Measurements from ENCODE around the gene GLB1L3. TPM values are rescaled to one million over a fixed set of nuclear protein-coding genes. Genes with fewer than 3 reads are reported as not detected.

The GLB1L3 gene
- total RNA-seq, 1 experiment from 2014 or later = not detected

DNA sequence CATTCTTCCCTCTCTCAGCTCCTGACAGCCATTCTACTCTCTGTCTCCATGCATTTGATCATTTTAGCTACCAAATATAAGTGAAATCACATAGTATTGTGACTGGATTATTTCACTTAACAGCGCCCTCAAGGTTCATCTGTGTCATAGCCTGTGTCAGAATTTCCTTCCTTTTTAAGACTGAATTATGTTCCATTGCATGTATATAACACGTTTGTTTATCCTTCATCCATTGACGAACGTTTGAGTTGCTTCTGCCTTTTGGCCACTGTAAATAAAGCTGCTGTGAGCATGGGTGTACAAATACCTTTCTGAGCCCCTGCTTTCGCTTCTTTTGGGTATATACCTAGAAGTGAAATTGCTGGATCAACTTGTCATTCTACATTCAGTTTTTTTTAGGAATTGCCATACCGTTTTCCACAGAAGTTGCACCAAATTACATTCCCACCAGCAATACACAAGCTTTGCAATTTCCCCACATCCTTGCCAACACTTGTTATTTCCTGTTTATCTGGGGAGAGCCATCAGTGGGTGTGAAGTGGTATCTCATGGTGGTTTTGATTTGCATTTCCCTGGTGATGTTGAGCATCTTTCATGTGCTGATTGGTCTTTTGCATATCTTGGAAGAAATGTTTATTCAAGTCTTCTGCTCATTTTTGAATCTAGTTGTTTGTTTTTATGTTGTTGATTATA, 73.1 kb downstream of the GLB1L3 start:
- TF ChIP-seq CTCF (IDR thresholded peaks at IDR 0.05; ENCODE audit: unreplicated experiment) = no peak
- DNase-seq = no peak
- Mint-ChIP-seq H3K9me3 (ENCODE audit: low read depth, unreplicated experiment) (no peaks in the 10 kb centered on the region), H3K4me3 (ENCODE audit: low read depth, unreplicated experiment) (no peak overlapping the region), H3K27me3 (ENCODE audit: unreplicated experiment) (no peaks in the 10 kb centered on the region), H3K27ac (ENCODE audit: unreplicated experiment) (no peak overlapping the region), H3K4me1 (ENCODE audit: low read depth, unreplicated experiment) (no peaks in the 10 kb centered on the region), H3K36me3 (ENCODE audit: insufficient read depth, unreplicated experiment) (no peaks in the 10 kb centered on the region)
- CTCF ChIA-PET = no interaction called here
- BruUV-seq (replicated peaks) = no TSS peak
- intact Hi-C loops (cut with micrococcal nuclease; ENCODE audit: unreplicated experiment) = no loop called here

DNA sequence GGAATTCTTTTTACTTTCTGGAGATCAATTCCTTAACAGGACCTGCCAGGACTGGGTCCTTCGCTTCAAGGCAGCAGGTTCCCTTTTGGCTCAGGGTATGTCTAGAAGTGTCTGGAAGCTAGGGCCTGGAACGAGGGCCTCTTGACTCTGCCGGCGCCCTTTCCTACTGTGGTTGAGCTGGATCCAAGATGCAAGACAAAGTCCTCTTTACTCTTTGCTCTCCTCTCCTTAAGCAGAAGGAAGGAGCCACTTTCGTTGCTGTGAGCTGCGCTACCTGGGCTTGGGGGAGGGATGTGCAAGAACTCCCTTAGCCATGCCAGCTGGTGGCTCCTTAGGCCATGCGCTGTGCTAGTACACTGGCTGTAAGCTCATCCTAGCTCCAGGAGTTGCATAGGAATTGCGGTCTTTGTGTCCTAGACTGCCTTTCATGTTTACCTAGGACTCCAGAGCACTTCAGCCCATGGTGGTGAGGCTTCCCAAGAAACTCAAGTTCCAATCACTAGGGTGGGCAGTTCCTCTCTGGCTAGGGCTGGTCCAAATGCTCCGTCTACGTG, 73.7 kb downstream of the GLB1L3 start:
- no peaks in the 10 kb centered on the region for H3K9me3 Mint-ChIP-seq (ENCODE audit: low read depth, unreplicated experiment)
- BruUV-seq (replicated peaks) = no TSS peak
- H3K36me3 Mint-ChIP-seq (ENCODE audit: insufficient read depth, unreplicated experiment) = no peaks in the 10 kb centered on the region
- DNase-seq = no peak
- TF ChIP-seq CTCF (IDR thresholded peaks at IDR 0.05; ENCODE audit: unreplicated experiment) = no peak
- intact Hi-C loops (cut with micrococcal nuclease; ENCODE audit: unreplicated experiment) = no loop called here
- CTCF ChIA-PET = no interaction called here
- no peak overlapping the region for H3K27ac Mint-ChIP-seq (ENCODE audit: unreplicated experiment)
- H3K27me3 Mint-ChIP-seq (ENCODE audit: unreplicated experiment) = no peaks in the 10 kb centered on the region
- no peak overlapping the region for H3K4me3 Mint-ChIP-seq (ENCODE audit: low read depth, unreplicated experiment)
- H3K4me1 Mint-ChIP-seq (ENCODE audit: low read depth, unreplicated experiment) = no peaks in the 10 kb centered on the region

GRCh38 chr11:134350381-134350780, 74.2 kb downstream of the GLB1L3 start:
- H3K9me3 Mint-ChIP-seq (ENCODE audit: low read depth, unreplicated experiment) = no peaks in the 10 kb centered on the region
- BruUV-seq (replicated peaks) = no TSS peak
- no peak for TF ChIP-seq CTCF (IDR thresholded peaks at IDR 0.05; ENCODE audit: unreplicated experiment)
- H3K4me1 Mint-ChIP-seq (ENCODE audit: low read depth, unreplicated experiment) = no peaks in the 10 kb centered on the region
- no peaks in the 10 kb centered on the region for H3K36me3 Mint-ChIP-seq (ENCODE audit: insufficient read depth, unreplicated experiment)
- CTCF ChIA-PET = no interaction called here
- DNase-seq = no peak
- no peak overlapping the region for H3K27ac Mint-ChIP-seq (ENCODE audit: unreplicated experiment)
- intact Hi-C loops (cut with micrococcal nuclease; ENCODE audit: unreplicated experiment) = no loop called here
- no peaks in the 10 kb centered on the region for H3K27me3 Mint-ChIP-seq (ENCODE audit: unreplicated experiment)
- no peak overlapping the region for H3K4me3 Mint-ChIP-seq (ENCODE audit: low read depth, unreplicated experiment)

DNA sequence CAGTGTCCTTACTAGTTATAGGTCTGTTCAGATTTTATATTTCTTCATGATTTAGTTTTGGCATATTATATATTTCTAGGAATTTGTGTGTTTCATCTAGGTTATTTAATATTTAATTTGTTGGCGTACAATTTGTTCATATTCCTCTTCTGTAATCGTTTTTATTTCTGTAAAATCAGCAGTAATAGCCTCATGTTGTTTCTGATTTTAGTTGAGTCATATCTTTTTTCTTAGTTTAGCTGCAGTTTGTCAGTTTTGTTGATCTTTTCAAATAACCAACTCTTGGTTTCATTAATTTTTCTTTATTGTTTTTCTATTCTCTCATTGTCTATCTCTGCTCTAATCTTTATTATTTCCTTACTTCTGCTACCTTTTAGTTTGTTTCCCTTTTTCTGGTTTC, 75.9 kb downstream of the GLB1L3 start:
- H3K27me3 Mint-ChIP-seq (ENCODE audit: unreplicated experiment) = no peaks in the 10 kb centered on the region

More for the DNA sequence above, 75.9 kb downstream of the GLB1L3 start:
- H3K36me3 Mint-ChIP-seq (ENCODE audit: insufficient read depth, unreplicated experiment) = no peaks in the 10 kb centered on the region
- CTCF ChIA-PET = no interaction called here
- no TSS peak for BruUV-seq (replicated peaks)
- H3K9me3 Mint-ChIP-seq (ENCODE audit: low read depth, unreplicated experiment) = no peaks in the 10 kb centered on the region
- no peak for TF ChIP-seq CTCF (IDR thresholded peaks at IDR 0.05; ENCODE audit: unreplicated experiment)
- intact Hi-C loops (cut with micrococcal nuclease; ENCODE audit: unreplicated experiment) = no loop called here
- DNase-seq = no peak
- no peak overlapping the region for H3K27ac Mint-ChIP-seq (ENCODE audit: unreplicated experiment)
- no peaks in the 10 kb centered on the region for H3K4me1 Mint-ChIP-seq (ENCODE audit: low read depth, unreplicated experiment)
- H3K4me3 Mint-ChIP-seq (ENCODE audit: low read depth, unreplicated experiment) = no peak overlapping the region

All from Calu3 (cell line).